ENCODE data around the gene HIGD2B.
"Not testable (repeated sequence)": the region's sequence is repeated elsewhere in the genome, so short reads cannot be mapped to it uniquely, and the experiment has no call there.

The HIGD2B gene

GRCh38 chr15:72648631-72649253 is 37.2 kb downstream of the HIGD2B start:
- not testable (repeated sequence) for H3K27ac Mint-ChIP-seq; H3K27me3 Mint-ChIP-seq; H3K9me3 Mint-ChIP-seq (ENCODE audit: low read depth); H3K4me3 Mint-ChIP-seq; H3K36me3 Mint-ChIP-seq; H3K4me1 Mint-ChIP-seq (ENCODE audit: low read depth)

DNA sequence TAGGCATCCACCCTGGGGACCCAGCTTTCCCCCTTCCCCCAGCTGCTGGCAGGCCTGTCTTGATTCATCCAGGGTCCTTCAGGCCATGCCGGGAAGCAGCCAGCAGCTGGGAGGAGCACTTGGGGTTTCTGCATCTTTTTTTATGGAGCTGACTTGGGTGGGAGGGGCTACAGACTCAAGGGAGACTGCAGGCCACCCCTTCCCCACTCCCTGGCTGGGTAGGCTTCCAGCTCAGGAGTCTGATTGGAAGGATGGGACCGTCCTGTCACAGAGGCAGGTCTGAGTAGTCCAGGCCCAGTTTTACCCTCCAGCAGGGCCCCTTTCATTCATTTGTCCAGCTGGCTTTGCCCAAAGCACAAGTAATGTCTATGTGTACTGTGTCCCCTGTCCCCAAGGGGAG is 43.7 kb downstream of the HIGD2B start:
- not testable (repeated sequence) for H3K4me3 Mint-ChIP-seq

DNA sequence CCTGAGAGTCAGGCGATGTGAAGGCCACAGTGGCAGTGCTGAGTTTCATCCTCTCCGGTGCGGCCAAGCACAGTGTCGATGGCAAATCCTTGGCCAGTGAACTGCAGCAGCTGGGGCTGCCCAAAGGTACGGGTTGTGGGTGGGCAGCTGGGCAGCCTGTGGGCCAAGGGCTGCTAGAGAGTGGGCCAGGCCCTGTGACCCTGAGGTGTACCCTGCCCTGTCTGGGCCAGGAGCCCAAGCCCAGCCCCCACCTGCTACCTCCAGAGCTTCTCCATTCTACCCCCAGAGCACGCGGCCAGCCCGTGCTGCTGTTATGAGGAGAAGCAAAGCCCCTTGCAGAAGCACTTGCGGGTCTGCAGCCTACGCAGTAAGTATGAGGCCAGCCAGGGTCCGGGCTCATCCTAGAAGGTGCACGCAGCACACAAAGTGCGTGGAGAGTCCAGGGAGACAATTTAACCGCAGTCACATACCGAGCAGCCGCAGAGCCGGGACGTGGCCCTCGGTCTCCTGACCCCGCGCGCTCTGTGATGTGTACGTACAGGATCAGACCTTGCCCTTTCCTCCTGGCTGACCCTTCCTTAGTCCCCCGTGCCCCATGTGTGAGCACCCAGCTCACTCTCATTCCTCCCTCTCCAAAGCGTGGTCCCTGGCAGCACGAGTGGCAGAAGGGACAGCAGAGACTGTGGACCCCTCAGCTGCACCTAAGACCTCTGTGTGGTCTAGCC is 46.1 kb downstream of the HIGD2B start:
- not testable (repeated sequence) for H3K9me3 Mint-ChIP-seq (ENCODE audit: low read depth); H3K27ac Mint-ChIP-seq; H3K4me1 Mint-ChIP-seq (ENCODE audit: low read depth); H3K36me3 Mint-ChIP-seq; H3K4me3 Mint-ChIP-seq; H3K27me3 Mint-ChIP-seq

More for the DNA sequence above, 43.7 kb downstream of the HIGD2B start:
- H3K27me3 Mint-ChIP-seq; H3K27ac Mint-ChIP-seq; H3K9me3 Mint-ChIP-seq (ENCODE audit: low read depth); H3K36me3 Mint-ChIP-seq; H3K4me1 Mint-ChIP-seq (ENCODE audit: low read depth): not testable (repeated sequence)

- not testable (repeated sequence) for H3K4me1 Mint-ChIP-seq (ENCODE audit: low read depth); H3K9me3 Mint-ChIP-seq (ENCODE audit: low read depth); H3K27me3 Mint-ChIP-seq; H3K36me3 Mint-ChIP-seq; H3K27ac Mint-ChIP-seq
- peak overlapping the region; percentile 49 for H3K4me3 Mint-ChIP-seq
These were observed 49.3 kb downstream of the HIGD2B start for GRCh38 chr15:72636519-72637282.

DNA sequence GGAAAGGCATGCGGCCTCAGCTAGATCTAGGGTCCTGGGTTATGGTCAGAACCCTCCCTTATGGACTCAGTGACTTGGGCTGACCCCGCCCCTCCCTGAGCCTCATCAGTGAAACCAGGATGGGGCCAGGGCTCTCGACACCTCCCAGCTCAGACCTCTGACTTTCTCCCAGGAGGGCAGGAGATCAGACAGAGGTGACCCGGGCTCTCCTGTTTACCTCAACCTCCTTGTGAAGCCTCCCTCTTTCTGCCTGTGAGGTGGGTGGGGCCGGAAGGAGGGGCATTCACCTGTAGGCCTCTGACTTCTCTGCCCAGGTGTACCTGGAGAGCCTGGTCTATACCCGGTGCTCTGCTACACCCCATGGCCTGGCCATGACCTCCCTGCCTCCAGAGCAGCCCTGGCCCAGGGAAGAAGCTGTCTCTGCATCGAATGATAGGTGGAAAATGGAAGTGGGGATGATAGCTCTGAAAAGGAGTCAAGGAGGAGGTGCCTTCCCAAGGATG is 56.9 kb downstream of the HIGD2B start:
- not testable (repeated sequence) for H3K4me3 Mint-ChIP-seq; H3K27me3 Mint-ChIP-seq; H3K27ac Mint-ChIP-seq; H3K36me3 Mint-ChIP-seq; H3K9me3 Mint-ChIP-seq (ENCODE audit: low read depth); H3K4me1 Mint-ChIP-seq (ENCODE audit: low read depth)

DNA sequence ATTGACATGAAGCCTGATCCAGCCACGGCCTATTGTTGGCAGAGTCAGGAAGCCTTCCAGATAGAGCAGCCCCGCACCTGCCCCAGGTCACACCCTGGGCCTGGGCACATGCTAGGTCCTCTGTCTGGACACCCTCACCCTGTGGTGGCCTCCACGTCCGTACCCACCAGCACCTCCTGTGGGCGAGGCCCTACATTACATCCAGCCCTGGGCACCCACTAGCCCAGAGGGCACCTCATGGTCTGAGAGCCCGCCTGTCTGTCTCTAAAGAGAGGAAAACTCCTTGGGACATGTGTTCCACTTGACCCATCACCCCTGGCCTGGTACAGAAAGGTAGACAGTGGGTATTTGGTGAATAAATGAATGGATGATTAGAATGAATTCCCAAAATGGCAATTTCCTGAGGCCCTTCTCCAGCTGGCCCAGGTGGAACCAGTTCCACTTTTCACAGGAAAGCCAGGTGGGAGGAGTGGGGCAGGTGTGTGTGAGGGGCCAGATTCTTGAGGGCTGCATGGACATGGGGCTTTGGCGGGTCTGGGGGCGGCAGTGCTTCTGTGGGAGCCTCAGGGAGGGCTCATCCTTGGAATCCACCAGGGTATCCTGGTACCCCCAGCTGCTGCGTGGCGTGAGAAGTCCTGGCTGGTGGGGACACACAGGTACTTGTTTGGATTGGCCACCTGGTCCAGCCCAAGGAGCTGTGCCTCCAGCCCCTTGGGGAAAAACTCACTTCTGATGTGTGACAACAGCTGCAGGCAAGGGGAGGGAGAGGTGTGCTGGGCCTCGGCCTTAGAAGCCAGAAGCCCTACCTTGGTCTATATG is 57.5 kb downstream of the HIGD2B start:
- not testable (repeated sequence) for H3K27me3 Mint-ChIP-seq; H3K36me3 Mint-ChIP-seq; H3K4me3 Mint-ChIP-seq; H3K27ac Mint-ChIP-seq; H3K9me3 Mint-ChIP-seq (ENCODE audit: low read depth); H3K4me1 Mint-ChIP-seq (ENCODE audit: low read depth)

- not testable (repeated sequence) for H3K4me3 Mint-ChIP-seq; H3K27ac Mint-ChIP-seq; H3K9me3 Mint-ChIP-seq (ENCODE audit: low read depth); H3K4me1 Mint-ChIP-seq (ENCODE audit: low read depth); H3K36me3 Mint-ChIP-seq; H3K27me3 Mint-ChIP-seq
These were observed 59.8 kb downstream of the HIGD2B start for GRCh38 chr15:72626153-72626552.
